ENCODE results near the gene MLH3.
"Not testable (repeated sequence)": the region's sequence is repeated elsewhere in the genome, so short reads cannot be mapped to it uniquely, and the experiment has no call there.

Gene MLH3

GRCh38 chr14:75023108-75023507 is 28.2 kb downstream of the MLH3 start:
- no peak for DNase-seq

GRCh38 chr14:75022655-75023054 is 28.6 kb downstream of the MLH3 start:
- no peak for DNase-seq

- no peak for DNase-seq
These were observed 32.6 kb downstream of the MLH3 start for GRCh38 chr14:75018694-75019093.

- DNase-seq = no peak
These were observed 34.5 kb downstream of the MLH3 start for GRCh38 chr14:75016815-75017214.

- no peak for DNase-seq
These were observed 35.8 kb downstream of the MLH3 start for GRCh38 chr14:75015496-75015895.

GRCh38 chr14:75013290-75013689 is 38.0 kb downstream of the MLH3 start:
- no peak for DNase-seq

- DNase-seq = no peak
These were observed 39.8 kb downstream of the MLH3 start for GRCh38 chr14:75011356-75011994.

GRCh38 chr14:75010472-75011093 is 40.7 kb downstream of the MLH3 start:
- no peak for DNase-seq

- DNase-seq = no peak
These were observed 42.1 kb downstream of the MLH3 start for GRCh38 chr14:75009176-75009575.

GRCh38 chr14:75005357-75005756 is 45.9 kb downstream of the MLH3 start:
- no peak for DNase-seq

GRCh38 chr14:75003250-75004027 is 47.8 kb downstream of the MLH3 start:
- DNase-seq = no peak

GRCh38 chr14:75002392-75003249 is 48.6 kb downstream of the MLH3 start, which contains the start of gene EIF2B2:
TSS of gene EIF2B2 (plus strand) at chr14:75002921. CDS start at chr14:75002991, 70 bp downstream.
- peak; percentile 87 to 96 for DNase-seq

- DNase-seq = no peak
These were observed 49.4 kb downstream of the MLH3 start for GRCh38 chr14:75001899-75002298.

GRCh38 chr14:75001261-75001660 is 50.0 kb downstream of the MLH3 start:
- no peak for DNase-seq

GRCh38 chr14:74995781-74996180 is 55.5 kb downstream of the MLH3 start:
- DNase-seq = not testable (repeated sequence)

- not testable (repeated sequence) for DNase-seq
These were observed 57.1 kb downstream of the MLH3 start for GRCh38 chr14:74994182-74994581.

- DNase-seq = no peak
These were observed 62.3 kb downstream of the MLH3 start for GRCh38 chr14:74988993-74989392.

- DNase-seq = no peak
These were observed 63.1 kb downstream of the MLH3 start for GRCh38 chr14:74988131-74988530.

GRCh38 chr14:74985806-74986205 is 65.5 kb downstream of the MLH3 start:
- no peak for DNase-seq

- no peak for DNase-seq
These were observed 66.3 kb downstream of the MLH3 start for GRCh38 chr14:74985028-74985310.

GRCh38 chr14:74984236-74985027 is 66.8 kb downstream of the MLH3 start:
- no peak for DNase-seq

- no peak for DNase-seq
These were observed 67.9 kb downstream of the MLH3 start for GRCh38 chr14:74983343-74983742.
